Ovary (tissue), 3 donors: ENCODE results near the gene RNF208.

Source experiments
- CTCF ChIP-seq, 3 donors: fragments of 450-650 bp in 2 of 3; fragments of 200-600 bp in 1 of 3; IDR thresholded peaks; one replicate each; pipeline versions ENCODE4 v1.5.1 to v1.8.0; 2016 to 2022; ENCODE audit warnings: antibody characterized with exemption in 3 of 3, mild to moderate bottlenecking in 1 of 3
- EP300 ChIP-seq: sonication (generic); formaldehyde crosslinking; IDR thresholded peaks from one replicate; pipeline ENCODE4 v1.6.1; 2017; ENCODE audit warnings: antibody characterized with exemption
- POLR2A ChIP-seq: fragments of 450-650 bp; IDR thresholded peaks from one replicate; pipeline ENCODE4 v1.6.1; 2017; ENCODE audit warnings: antibody characterized with exemption, mild to moderate bottlenecking, moderate library complexity
- donor health status: DM: no; HTN: no; CAD: no.

- TF ChIP-seq CTCF (IDR thresholded peaks at IDR 0.05) (no peak), POLR2A (no peak), EP300 (no peak)
Measured at GRCh38 chr9:137204731-137205125, 17.3 kb downstream of the RNF208 start.
